Osteocyte (in vitro differentiated cells): ENCODE results near the gene AKIRIN1. TPM values are rescaled to one million over a fixed set of nuclear protein-coding genes. Genes with fewer than 3 reads are reported as not detected.

Experiments
- DNase-seq: peaks from one replicate; pipeline ENCODE4 v3.0.0; 2021; ENCODE audit warnings: mixed read lengths; ENCODE audit not compliant: unreplicated experiment; ENCODE audit errors: extremely low spot score
- H3K27ac Mint-ChIP-seq: one replicate; pipeline ENCODE4 v1.8.0; 2021; ENCODE audit warnings: mild to moderate bottlenecking, mixed read lengths; ENCODE audit not compliant: unreplicated experiment
- H3K27me3 Mint-ChIP-seq: one replicate; pipeline ENCODE4 v1.8.0; 2021; ENCODE audit warnings: mixed read lengths; ENCODE audit not compliant: unreplicated experiment
- H3K36me3 Mint-ChIP-seq: one replicate; pipeline ENCODE4 v1.8.0; 2021; ENCODE audit warnings: mixed read lengths; ENCODE audit not compliant: unreplicated experiment
- H3K4me1 Mint-ChIP-seq: one replicate; pipeline ENCODE4 v1.8.0; 2021; ENCODE audit warnings: mixed read lengths; ENCODE audit not compliant: unreplicated experiment
- H3K4me3 Mint-ChIP-seq: one replicate; pipeline ENCODE4 v1.8.0; 2021; ENCODE audit warnings: mild to moderate bottlenecking, moderate library complexity, mixed read lengths; ENCODE audit not compliant: unreplicated experiment
- H3K9me3 Mint-ChIP-seq: one replicate; pipeline ENCODE4 v1.8.0; 2021; ENCODE audit warnings: mixed read lengths; ENCODE audit not compliant: unreplicated experiment
- long read RNA-seq: library from polyadenylated mRNA; unstranded; transcript quantifications from one replicate; pipeline ENCODE4 v2.0.0, GENCODE V29; 2021
- total RNA-seq: library from RNA; stranded (reverse); gene quantifications from 2 replicates; pipeline ENCODE4 v1.2.1, GENCODE V29; 2021
- TF ChIP-seq, protein P1 (sequence below): fragments of 200-600 bp; sonication (generic); IDR thresholded peaks from 2 replicates; pipeline ENCODE4 v1.5.0; 2021; ENCODE audit warnings: antibody characterized with exemption, mild to moderate bottlenecking, moderate library complexity

The AKIRIN1 gene, protein sequence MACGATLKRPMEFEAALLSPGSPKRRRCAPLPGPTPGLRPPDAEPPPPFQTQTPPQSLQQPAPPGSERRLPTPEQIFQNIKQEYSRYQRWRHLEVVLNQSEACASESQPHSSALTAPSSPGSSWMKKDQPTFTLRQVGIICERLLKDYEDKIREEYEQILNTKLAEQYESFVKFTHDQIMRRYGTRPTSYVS
- total RNA-seq: 42.5 and 42.7 TPM in 2 replicates
- long read RNA-seq, transcript AKIRIN1-202 (5 exons, 2,741 nt): major isoform, 16 of 28 reads
- long read RNA-seq, partial matches to known transcripts: 3 of 28 reads
- long read RNA-seq, other reads (novel, unspliced or antisense): 9 of 28 reads

DNA sequence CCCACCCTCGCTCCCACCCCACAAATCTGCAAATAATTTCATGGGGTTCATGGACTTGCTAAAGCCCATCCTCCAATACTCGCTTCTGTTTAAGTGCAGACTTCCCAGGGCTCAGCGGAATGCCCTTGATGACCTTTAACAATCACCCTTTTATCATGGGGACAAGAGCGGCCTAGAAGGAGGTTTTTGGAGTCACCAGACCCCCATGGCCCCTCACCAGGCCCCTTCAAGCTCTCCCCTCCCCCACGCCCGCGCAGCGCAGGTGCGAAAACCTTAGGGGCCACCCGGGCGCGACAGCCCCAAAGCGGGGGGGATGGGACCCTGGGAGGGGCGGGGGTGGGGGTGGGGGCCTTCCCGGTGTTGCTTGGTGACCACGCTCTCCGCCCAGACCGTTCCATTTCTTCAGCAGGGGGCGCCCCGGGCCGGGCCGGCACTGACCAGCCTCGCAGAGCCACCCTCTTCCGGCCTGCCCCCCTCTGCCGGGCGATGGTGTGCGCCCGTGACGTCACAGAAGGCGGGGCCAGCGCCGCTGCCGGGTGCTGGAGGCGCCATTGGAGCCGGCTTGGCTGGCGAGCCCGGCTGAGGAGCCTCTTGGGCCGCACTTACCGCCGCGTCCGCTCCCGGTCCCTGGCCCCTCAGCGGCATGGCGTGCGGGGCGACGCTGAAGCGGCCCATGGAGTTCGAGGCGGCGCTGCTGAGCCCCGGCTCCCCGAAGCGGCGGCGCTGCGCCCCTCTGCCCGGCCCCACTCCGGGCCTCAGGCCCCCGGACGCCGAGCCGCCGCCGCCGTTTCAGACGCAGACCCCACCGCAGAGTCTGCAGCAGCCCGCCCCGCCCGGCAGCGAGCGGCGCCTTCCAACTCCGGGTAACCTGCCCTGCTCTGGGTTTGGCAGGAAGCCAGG, at the start of gene AKIRIN1:
TSS of gene AKIRIN1 (plus strand) at position 539 of the 900 bp plus-strand sequence. CDS start at position 644, 105 bp downstream.
- H3K36me3 Mint-ChIP-seq: peaks cover 10% of the 10 kb centered on the region
- peak within 1 kb of the TSS; percentile 85 for H3K4me3 Mint-ChIP-seq
- H3K9me3 Mint-ChIP-seq: no peaks in the 10 kb centered on the region
- TF ChIP-seq, protein P1, sequence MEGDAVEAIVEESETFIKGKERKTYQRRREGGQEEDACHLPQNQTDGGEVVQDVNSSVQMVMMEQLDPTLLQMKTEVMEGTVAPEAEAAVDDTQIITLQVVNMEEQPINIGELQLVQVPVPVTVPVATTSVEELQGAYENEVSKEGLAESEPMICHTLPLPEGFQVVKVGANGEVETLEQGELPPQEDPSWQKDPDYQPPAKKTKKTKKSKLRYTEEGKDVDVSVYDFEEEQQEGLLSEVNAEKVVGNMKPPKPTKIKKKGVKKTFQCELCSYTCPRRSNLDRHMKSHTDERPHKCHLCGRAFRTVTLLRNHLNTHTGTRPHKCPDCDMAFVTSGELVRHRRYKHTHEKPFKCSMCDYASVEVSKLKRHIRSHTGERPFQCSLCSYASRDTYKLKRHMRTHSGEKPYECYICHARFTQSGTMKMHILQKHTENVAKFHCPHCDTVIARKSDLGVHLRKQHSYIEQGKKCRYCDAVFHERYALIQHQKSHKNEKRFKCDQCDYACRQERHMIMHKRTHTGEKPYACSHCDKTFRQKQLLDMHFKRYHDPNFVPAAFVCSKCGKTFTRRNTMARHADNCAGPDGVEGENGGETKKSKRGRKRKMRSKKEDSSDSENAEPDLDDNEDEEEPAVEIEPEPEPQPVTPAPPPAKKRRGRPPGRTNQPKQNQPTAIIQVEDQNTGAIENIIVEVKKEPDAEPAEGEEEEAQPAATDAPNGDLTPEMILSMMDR: no peak
- H3K27ac Mint-ChIP-seq: peak within 1 kb of the TSS; percentile 74
- peaks cover 40% of the 10 kb centered on the region for H3K4me1 Mint-ChIP-seq
- DNase-seq: peak; percentile 100
- H3K27me3 Mint-ChIP-seq: no peaks in the 10 kb centered on the region

DNA sequence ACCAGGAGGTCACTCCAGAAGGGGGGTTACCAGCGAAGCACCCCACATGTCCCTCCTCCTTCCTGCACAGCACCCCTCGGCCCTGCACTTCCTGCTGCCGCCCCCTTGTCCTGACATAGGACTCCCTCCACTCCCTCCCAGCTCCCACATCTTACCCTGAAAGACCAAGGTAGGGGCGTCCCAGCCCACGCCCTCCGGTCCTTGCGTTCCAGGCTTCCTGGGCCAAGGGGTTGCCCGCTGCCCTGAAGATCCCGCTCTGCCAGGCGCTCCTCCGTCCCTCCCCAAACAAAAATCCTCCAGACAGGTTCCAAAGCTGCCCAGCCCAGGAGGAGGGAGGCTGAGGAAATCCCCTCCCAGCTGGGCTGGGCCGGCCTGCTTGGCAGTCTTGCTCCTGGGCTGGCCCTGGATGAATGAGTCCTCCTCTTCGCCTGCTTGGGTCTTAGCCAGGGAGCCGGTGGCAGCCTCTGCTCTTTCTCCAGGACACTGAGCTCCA, 49.5 kb upstream of the AKIRIN1 start, which contains the start of gene RHBDL2:
TSS of gene RHBDL2 (minus strand) at position 304 of the 493 bp plus-strand sequence. CDS start 22,618 bp downstream, outside the sequence.
- no peaks in the 10 kb centered on the region for H3K9me3 Mint-ChIP-seq
- H3K27me3 Mint-ChIP-seq: no peaks in the 10 kb centered on the region
- H3K27ac Mint-ChIP-seq: no peak within 1 kb of the TSS
- TF ChIP-seq, protein P1: no peak
- H3K4me1 Mint-ChIP-seq: peaks cover 4% of the 10 kb centered on the region
- H3K4me3 Mint-ChIP-seq: no peak within 1 kb of the TSS
- no peak for DNase-seq
- no peaks in the 10 kb centered on the region for H3K36me3 Mint-ChIP-seq

DNA sequence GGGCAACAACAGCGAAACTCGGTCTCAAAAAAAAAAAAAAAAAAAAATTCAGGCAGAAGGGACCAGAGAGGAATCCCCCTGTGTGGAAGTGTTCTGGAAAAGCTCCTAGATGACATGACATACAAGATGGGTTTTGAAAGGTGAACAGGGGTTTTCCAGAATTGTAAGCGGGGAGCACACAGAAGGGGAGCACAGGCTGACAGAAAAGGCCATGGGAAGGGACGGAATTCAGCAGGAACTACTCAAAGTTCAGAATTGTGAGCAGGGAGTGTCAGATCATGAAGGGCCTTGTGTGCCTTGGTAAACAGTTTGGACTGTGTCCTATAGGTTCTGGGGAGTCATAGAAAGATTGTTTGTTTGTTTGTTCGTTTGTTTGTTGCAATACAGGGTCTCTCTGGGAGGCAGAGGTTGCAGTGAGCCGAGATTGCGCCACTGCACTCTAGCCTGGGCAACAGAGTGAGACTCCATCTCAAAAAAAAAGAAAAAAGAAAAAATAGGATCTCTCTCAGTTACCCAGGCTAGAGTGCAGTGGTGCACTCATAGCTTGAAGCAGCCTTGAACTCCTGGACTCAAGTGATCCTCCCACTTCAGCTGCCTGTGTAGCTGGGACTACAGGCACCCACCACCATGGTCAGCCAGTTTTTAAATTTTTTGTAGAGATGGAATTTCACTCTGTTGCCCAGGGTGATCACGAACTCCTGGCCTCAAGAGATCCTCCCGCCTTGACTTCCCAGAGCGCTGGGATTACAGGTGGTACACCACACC, 48.2 kb upstream of the AKIRIN1 start:
- Mint-ChIP-seq H3K4me1 (peaks cover 4% of the 10 kb centered on the region), H3K9me3 (no peaks in the 10 kb centered on the region), H3K36me3 (no peaks in the 10 kb centered on the region), H3K27me3 (peaks cover 4% of the 10 kb centered on the region), H3K4me3 (no peak overlapping the region), H3K27ac (no peak overlapping the region)
- DNase-seq: no peak
- TF ChIP-seq, protein P1: no peak

DNA sequence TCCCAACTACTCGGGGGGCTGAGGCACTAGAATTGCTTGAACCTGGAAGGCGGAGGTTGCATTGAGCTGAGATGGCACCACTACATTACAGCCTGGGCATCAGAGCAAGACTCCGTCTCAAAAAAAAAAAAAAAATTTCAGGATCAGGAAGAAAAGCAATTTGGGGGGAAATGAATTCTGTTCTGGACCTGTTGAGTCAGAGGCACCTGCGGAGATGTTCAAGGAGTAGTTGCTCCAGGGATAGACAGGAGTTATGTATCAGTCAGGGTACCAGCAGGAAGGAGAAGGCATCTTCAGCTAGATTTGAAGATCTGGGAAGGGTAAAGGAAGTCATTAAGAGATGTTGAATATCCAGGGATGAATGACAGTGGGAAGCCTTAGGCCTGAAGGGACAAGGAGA, 46.5 kb upstream of the AKIRIN1 start:
- peaks cover 4% of the 10 kb centered on the region for H3K4me1 Mint-ChIP-seq
- H3K4me3 Mint-ChIP-seq: no peak overlapping the region
- no peaks in the 10 kb centered on the region for H3K9me3 Mint-ChIP-seq
- TF ChIP-seq, protein P1: no peak
- H3K27ac Mint-ChIP-seq: no peak overlapping the region
- H3K27me3 Mint-ChIP-seq: peaks cover 7% of the 10 kb centered on the region
- no peaks in the 10 kb centered on the region for H3K36me3 Mint-ChIP-seq
- no peak for DNase-seq
